ENCODE data around the gene LANCL3.

DNA sequence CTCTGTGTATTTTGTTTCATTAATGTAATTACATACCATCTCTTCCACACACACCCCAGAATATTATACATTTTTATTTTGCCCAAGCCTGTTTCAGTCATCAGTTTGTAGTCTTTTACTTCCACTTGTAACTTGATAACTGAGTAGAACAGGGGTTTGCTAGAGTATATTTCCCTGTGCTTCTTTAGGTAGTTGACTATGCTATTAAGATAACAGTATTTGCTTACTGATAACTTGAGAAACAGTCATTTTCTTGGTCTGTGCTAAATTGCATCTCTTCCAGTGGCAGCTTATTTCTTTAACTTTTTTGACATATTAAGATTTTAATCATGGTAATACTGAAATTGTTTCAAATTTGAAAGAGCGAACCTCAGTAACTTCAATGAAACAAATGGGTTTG, 107.1 kb downstream of the LANCL3 start:
- TF ChIP-seq, protein P1, sequence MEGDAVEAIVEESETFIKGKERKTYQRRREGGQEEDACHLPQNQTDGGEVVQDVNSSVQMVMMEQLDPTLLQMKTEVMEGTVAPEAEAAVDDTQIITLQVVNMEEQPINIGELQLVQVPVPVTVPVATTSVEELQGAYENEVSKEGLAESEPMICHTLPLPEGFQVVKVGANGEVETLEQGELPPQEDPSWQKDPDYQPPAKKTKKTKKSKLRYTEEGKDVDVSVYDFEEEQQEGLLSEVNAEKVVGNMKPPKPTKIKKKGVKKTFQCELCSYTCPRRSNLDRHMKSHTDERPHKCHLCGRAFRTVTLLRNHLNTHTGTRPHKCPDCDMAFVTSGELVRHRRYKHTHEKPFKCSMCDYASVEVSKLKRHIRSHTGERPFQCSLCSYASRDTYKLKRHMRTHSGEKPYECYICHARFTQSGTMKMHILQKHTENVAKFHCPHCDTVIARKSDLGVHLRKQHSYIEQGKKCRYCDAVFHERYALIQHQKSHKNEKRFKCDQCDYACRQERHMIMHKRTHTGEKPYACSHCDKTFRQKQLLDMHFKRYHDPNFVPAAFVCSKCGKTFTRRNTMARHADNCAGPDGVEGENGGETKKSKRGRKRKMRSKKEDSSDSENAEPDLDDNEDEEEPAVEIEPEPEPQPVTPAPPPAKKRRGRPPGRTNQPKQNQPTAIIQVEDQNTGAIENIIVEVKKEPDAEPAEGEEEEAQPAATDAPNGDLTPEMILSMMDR (IDR thresholded peaks at IDR 0.05), result no peak
- no peak for TF ChIP-seq POLR2AphosphoS5 (IDR thresholded peaks at IDR 0.05)
- no peak for TF ChIP-seq POLR2A (IDR thresholded peaks at IDR 0.05)
